Left hindlimb (tissue), 1 donor: ENCODE measurements around the gene PITPNB.

Source experiments
- DNase-seq: peaks from one replicate; pipeline ENCODE4 v3.0.0-alpha.2; 2018

PITPNB gene

DNA sequence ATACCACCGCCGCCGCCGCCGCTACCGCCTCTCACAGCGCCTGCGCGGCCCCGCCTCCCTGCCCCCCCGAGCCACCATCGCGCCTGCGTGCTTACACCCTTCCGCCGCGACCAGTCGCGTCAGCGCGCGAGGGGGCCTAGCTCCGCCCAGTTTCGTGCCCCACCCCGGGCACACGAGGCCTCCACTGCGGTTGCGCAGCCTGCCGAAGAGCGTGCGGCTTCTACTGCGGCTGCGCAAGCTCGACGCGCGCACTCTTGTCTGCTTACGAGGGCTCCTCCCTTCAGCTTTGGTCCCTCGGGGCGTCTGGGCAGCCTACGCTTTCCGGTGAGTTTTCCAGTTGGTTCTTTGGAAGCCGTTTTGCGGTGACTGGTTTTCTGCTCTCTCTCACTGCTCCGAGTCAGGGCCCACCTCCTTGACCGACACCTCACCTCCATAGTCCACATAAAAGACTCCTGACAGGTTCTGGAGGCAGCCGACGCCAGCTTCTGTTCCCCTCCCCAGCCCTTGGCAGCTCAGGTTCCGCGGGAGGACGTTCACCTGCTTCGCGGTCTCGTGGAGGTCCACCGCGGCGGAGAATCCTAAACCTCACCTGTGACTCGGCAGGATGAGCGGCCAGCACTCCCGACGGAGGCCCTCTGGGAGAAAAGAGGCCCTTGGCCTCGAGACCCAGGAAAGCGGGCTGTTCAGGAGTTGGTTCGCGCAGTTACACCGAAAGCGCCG is at the start of gene PITPNB:
Gene PITPNB (minus strand): TSS at position 35 of the 720 bp plus-strand sequence. CDS start 65 bp downstream, outside the sequence.
- DNase-seq = peak; percentile 99

DNA sequence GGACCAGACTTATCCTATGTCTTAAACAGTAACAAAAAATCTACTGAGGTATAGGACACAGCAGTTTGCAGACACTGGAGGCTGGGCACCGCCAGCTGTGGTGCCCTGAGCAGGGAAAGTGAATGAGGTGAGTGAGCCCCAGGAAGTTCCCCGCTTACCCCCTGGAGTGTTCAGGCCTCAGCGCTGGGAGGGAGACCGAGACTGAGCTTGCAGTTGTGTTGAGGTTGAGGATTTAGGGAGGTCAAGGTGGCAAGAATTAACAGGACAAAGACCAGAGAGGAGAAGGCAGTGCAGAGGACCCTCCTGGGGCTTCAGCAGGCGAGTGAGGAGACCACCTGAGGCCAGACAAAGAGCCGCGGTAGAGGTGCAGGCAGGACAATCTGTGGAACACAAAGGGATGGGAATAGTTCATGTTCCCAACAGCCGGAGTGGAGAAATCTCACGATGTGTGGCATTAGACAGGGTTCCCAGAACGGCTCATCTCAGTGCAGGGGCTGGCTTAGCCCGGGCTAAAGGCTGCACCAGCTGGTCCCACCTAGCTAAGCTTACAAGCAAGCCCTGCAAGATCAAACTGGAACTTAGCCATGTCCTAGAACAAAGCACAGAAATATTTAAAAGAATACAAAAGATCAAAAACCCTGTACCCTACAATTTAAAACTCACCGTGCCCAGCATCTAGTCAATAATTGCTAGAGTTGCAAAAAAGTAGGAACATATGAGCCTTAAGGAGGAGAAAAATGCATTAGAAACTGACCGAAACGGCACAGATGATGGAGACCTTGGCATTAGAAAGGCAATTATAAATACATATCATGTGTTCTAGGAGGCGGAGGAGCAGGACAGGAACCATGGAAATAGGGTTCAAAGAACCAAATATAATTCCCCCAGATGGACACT is 47.4 kb upstream of the PITPNB start:
- no peak for DNase-seq

DNA sequence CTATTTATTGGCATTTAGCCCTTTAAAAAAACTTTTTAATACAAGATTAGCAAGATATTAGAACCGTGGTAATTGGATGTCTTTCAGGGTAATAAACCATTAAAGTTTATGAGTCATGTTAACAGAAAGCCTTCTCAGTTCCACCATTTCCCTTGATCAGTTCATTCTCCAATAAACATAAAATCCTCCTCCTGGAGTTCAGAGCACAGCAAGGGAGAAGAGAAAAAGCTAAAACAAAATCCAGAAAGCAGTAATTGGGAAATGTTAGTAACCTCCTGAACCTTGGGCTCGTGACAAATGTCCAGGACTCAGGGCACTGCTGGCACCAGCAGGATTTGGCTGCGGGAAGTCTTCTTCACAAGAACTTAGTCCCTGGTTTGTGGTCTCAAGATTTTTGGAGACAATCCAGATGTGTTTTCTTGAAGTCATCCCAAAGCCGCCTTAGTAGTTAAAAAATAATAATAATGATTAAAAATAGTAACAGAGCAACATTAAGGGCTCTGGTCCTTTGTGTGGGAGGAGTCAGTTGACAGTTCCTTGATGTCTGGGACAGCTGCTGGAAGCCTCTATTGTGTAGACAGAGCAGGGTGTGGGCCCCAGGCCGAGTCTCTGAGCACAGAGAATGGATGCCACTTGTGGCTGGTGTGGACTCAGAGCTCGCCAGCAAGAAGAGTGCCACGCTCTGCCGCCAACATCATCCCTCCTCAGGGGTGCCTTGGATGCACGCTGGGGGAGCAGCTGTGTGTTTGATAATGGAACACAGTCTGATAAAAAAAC is 43.4 kb upstream of the PITPNB start:
- DNase-seq = no peak

DNA sequence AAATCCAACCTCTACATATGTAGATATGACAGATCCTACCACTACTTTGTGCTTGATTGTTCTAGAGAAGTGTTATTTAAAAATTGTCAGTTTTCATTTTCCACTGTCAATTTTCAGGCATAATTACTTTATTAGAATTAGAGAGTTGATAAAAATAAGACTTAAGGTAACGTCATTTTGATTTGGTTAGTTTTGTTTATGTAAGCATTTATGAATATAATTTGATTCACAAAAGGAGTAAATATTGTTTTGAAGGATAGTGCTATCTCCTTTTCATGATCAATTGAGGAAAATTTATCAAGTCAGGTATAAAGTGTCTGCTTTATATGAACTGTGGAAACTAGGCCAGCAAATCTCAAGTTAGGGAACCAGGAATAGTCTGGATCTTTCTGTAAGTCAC is 42.6 kb upstream of the PITPNB start:
- DNase-seq = no peak

DNA sequence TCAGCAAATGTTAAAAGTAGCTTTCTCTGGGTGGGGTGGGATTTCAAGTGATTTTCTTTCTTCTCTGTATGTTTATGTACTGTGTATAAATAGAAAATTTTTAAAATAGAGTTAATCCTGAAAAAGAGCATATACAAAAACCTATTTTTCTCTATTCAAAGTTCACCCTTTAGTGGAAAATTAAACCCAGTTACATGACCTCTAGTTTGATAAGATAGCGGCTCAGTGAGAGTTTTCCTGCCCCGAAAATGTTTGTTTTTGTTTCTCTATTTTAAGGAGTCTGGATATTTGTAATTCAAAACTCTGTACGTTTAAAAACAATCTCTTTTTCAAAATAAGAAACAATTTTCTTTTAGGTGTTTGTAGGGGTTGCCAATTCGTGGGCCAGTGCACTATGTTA is 42.1 kb upstream of the PITPNB start:
- no peak for DNase-seq

DNA sequence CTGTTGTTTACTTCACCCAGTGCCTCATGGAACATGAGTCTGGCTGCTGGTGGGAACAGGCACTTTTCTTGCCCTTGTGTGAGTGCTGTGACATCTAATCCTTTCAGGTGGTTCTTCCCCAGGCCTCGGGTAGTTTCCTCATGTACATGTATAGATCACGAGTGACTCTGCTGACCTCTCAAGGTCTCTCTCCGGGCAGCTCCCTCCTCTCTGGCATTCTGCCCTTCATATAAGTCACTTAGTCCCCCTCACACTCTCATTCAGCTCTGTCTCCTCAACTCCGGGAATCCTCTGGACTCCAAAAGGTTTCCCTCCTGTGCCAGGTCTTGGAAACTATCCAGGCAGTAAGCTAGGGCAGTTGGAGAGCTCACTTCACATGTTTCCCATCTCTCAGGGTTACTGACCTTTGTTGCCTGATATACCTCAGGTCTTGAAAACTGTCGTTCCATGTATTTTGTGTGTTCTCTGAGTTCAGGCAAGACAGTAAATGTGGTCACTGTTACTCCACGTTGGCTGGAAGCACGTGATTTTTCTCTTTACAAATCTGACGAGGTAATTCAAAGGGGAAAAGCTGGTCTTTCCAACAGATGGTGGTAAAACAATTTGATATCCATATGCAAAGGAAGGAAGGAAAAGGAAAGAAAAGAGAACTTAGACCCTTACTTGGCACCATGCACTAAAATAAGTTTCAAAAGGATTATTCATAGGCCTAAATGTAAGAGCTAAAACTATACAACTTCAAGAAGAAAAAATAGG is 40.5 kb upstream of the PITPNB start:
- DNase-seq = no peak

DNA sequence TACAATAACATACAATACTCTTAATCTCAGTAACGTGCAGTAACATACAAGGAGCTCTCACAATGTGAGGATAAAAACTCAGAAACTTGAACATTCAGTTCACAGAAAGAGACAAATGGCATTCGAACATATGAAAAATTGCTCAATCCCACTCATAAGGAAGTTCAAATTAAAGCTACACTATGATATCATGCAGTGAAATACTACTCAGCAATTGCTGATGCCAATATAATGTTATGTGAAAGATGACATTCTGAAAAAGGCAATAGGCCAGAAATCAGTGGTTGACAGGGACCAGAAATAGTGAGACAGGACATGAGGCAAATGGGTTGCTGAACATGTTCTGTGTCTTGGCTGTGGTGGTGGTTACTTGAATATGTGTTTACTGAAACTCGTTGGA is 33.7 kb upstream of the PITPNB start:
- no peak for DNase-seq

DNA sequence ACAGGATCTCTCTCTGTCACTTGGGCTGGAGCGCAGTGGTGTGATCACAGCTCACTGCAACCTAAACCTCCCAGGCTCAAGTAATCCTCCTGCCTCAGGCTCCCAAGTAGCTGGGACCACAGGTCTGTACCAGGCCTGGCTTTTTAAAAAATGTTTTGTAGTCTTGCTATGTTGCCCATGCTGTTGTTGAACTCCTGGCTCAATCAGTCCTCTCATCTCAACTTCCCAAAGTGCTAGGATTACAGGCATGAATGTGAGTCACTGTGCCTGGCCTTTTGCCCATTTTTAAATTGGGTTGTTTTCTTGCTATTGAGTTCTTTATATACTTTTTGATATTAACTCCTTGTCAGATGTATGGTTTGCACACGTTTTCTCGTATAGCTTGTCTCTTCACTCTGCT is 33.0 kb upstream of the PITPNB start:
- no peak for DNase-seq

DNA sequence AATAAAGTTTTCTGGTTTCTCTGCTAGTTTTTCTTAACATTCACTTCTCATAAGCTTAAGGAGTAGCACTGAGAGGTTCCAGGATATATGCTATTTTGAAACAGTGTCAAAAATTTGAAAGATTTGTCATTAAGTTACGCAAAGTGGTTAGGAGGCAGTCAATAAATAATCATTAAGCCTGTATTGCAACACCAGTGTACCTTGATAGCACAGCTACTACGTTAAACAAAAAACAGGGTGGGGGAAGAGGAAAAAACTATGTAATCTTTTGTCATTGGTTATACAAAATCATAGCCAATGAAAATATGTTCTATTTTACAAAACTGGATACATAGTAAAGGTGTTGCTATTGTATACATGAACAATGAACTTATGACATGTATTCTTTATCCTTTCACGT is 30.4 kb upstream of the PITPNB start:
- DNase-seq = no peak

DNA sequence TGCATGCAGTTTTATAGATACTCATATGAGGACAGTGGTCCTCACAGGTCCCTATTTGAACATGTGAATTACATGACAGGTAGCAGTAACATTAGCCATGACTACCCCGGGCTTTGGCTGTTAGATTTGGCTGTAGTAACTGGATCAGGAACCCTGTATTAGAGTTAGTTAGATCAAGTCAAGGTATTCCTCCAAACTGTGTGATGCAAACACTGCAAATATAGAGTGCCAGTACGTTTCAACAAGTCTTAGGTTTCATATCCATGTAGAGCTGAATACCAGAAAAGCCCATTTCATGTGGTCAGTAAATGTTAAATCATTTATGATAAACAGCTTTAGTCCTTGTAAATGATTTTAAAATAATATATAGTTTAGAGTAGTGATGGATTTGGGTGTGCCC is 29.5 kb upstream of the PITPNB start:
- no peak for DNase-seq

DNA sequence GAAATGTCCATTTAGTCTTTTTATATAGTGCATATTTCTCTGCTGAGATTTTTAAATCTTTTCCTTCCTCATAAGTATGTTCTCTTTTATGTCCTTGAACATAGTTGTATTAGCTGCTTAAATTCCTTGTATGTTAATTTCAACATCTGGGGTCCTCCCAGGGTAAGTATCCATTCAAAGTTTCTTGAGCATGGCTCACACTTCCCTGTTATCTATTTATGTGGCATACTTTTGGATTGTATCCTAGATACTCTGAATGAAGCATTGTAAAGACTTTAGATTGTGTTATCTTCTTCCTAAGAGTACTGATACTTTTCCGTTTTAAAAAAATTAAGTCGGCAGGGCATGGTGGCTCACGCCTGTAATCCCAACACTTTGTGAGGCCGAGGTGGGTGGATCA is 28.4 kb upstream of the PITPNB start:
- DNase-seq = no peak

DNA sequence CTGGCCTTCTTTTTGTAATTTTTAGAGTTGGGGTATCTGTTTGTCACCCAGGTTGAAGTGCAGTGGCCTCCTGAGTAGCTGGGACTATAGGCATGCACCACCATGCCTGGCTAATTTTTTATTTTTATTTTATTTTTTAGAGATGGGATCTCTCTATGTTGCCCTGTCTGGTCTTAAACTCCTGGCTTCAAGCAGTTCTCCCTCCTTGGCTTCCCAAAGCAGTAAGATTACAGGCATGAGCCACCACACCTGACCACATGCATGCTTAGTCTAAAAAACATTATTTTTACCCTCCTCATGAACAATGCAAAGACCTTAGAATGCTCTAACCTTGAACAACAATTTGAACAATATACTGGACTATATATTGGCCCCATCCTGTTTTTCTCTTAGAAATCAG is 22.1 kb upstream of the PITPNB start:
- DNase-seq = no peak

DNA sequence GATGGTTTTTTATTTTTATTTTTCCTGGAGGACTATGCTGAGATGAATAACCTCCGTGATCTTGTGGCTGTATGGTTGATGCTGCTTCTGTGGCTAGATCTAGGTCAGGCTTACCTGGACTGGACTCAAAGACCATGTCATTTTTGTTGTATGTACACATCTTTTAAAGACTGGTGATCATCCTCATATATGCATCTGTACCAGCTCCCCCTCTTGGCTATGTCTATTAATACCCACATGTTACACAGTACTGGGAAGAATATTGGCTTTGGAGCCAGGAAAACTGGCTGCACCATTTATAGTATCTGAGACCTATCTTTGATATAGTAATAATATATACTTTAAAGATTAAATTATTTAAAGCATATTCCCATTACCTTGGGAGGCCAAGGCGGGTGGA is 18.4 kb upstream of the PITPNB start:
- DNase-seq = no peak

DNA sequence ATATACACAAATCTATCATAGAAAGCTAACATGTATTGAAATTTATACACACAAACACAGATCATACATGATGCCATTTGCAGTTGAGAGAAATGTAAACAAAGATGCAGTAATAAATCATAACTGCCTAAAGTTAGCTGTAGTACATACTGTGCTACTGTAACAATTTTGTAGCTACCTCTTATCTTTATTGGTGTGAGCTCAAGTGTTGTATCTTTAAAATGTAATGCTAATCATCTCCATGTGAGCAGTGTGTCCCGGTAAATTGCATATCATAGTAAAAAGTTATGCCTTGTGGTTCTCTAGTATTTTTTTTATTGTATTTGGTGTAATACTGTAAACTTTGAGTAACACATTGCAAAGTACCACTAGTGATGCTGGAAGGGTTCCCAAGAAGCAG is 16.8 kb upstream of the PITPNB start:
- DNase-seq = no peak

DNA sequence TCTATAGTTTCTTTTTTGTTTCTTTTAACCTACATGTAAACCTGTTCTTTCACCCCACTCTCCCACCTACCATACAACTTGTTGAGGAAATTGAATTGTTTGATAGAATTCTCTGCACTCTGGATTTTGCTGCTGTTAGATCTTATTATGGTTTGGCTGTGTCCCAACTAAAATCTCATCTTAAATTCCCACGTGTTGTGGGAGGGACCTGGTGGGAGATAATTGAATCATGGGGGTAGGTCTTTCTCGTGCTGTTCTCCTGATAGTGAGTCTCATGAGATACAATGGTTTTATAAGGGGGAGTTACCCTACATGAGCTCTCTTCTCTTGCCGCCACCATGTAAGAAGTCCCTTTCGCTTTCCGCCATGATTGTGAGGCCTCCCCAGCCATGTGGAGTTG is 15.0 kb upstream of the PITPNB start:
- no peak for DNase-seq

DNA sequence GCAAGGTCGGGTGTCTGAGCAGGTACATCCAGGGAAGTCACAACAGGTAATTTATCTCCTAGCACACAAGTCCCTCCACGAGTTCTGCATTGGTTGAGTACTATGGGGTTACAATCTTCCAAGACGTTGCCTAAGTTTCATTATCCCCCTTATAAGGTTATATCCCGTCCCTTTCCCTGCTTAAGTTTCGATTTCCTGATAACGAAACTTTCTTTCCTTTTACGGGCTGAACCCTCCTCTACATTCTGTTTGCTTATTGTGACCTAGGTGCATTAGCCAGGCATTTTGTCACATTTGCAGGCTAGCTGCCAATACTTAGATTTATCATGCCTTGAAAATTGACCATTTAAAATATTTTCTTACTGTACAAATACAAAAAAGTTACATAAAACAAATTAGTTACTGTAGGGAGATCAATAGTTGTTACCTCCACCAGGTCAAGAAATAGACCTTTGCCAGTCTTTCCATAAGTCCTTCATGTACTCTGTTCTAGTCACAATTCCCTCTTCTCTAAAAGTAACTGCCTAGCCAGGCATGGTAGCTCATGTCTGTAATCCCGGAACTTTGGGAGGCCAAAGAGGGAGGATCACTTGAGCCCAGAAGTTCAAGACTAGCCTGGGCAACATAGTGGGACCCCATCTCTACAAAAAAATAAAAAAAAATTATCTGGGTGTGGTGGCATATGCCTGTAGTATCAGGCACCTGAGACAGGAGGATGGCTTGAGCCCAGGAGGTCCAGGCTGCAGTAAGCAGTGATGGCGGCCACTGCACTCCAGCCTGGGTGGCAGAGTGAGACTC is 14.3 kb upstream of the PITPNB start:
- DNase-seq = no peak

DNA sequence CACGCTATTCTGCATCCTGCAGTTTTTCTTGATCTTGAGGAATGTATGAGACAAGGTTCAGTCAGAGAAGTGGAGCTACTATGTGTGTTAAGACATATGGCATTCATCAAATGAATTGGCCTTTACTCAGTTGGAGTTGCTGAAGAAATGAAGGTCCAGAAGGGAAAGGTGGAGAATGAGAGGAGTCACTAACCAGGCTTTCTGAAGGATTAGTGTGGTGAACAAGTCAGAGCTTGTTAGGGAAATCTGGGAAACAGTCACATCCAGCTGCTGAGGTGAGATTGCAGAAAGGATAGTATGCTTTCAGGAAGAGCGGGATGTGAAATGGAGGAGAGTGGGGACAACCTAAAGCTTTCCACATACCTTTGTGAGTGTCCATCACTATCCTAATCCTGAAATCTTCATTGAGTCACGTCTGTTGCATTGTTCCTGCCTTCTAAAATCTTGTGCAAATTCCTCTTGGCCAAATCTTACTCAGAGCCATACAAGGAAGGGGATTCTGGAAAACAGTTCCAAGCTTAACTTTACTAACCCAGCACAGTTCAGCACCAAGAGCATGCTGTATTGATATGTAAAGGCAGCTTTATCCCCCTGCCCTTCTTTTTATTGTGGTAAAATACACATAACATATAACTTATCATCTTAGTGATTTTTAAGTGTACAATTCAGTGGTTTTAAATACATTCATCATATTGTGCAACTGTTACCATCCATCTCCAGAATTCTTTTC is 11.4 kb upstream of the PITPNB start:
- no peak for DNase-seq

DNA sequence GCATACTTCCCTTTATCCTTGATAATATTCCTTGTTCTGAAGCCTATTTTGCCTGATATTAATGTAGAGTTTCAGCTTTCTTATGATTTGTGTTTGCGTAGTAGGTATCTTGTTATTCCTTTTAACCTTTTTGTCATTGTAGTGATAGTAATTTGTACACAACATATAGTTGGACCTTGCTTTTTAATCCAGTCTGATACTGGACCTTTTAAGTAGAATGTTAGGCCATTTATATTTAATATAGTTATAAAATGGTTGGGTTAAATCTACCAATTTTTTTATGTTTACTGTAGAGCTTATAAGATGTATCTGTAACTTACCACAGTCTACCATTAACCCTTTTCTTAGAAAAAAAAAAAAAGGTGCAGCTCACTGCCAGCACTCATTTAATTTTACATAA is 8.6 kb upstream of the PITPNB start:
- no peak for DNase-seq

DNA sequence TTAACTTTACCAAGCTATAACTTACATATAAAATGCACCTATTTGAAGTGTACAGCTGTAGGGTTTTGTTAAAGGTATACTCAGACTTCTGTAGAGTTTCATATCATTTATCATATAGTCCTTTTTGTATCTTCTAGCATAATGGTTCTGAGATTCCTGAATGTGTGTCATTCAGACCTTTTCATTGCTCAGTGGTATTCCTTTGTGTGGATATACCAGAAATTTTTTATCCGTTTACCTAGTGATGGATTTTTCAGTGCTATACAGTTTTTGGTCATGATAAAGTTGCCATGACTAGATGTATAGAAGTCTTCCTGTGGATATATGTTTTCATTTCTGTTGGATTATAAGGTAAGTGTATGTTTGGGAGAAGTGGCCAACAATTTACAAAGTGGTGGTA is 6.3 kb upstream of the PITPNB start:
- DNase-seq = no peak

DNA sequence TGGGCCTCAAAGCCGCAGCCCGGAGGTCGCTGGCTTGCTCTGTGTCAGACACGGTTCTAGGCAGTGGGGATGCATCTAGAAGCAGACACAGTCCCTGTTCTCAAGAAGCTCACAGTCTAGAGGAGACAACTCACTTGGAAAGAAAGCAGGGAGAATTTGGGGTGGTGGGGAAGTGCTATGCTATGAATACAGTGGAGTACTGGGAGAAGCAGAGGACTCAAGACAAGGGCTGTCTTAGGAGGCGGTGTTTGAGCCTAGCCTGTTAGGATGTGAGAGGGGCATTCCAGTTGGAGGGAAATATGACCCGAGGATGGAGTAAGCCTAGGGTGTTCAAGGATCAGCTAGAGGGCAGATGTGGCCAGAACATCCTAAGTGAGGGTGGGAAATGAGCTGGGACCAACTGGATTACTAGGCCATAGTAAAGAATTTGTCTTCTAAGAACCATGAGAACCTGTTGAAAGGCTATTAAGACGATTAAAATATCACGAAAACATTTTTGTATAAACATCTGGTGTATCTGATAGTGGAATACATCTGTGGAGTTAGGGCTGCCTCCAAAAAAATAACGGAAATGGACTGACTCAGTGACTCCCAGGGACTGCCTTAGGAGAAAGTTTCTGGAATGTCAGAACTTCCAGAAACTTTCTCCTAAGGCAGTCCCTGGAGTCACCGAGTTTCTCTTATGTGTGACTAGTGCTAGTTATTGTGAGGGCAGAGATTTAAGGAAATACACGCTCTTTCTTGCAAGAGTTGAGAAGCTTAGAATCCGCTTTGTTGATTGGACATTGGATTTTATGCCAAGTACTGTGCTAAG is 1.1 kb upstream of the PITPNB start:
- DNase-seq = peak; percentile 67
